Activated naive CD8-positive, alpha-beta T cell (primary cell): ENCODE results near the gene NCKAP5.

Experiments used
- H3K27ac Mint-ChIP-seq: one replicate; pipeline ENCODE4 v1.8.0; 2021; ENCODE audit warnings: mixed read lengths
- H3K27me3 Mint-ChIP-seq: one replicate; pipeline ENCODE4 v1.8.0; 2021; ENCODE audit warnings: mixed read lengths
- H3K36me3 Mint-ChIP-seq: one replicate; pipeline ENCODE4 v1.8.0; 2021; ENCODE audit warnings: mixed read lengths
- H3K4me1 Mint-ChIP-seq: one replicate; pipeline ENCODE4 v1.8.0; 2021; ENCODE audit warnings: low read depth, mixed read lengths
- H3K4me3 Mint-ChIP-seq: one replicate; pipeline ENCODE4 v1.8.0; 2021; ENCODE audit warnings: mild to moderate bottlenecking, mixed read lengths
- H3K9me3 Mint-ChIP-seq: one replicate; pipeline ENCODE4 v1.8.0; 2021; ENCODE audit warnings: low read depth, mixed read lengths

Gene NCKAP5

GRCh38 chr2:132884705-132885104 lies 683.6 kb downstream of the NCKAP5 start:
- no peak overlapping the region for H3K27ac Mint-ChIP-seq
- no peaks in the 10 kb centered on the region for H3K4me1 Mint-ChIP-seq
- H3K36me3 Mint-ChIP-seq, result no peaks in the 10 kb centered on the region
- H3K4me3 Mint-ChIP-seq, result no peak overlapping the region
- no peaks in the 10 kb centered on the region for H3K27me3 Mint-ChIP-seq
- H3K9me3 Mint-ChIP-seq, result no peaks in the 10 kb centered on the region

- Mint-ChIP-seq H3K27ac (no peak overlapping the region), H3K4me1 (no peaks in the 10 kb centered on the region), H3K4me3 (no peak overlapping the region), H3K36me3 (no peaks in the 10 kb centered on the region), H3K27me3 (no peaks in the 10 kb centered on the region), H3K9me3 (no peaks in the 10 kb centered on the region)
These were observed 684.0 kb downstream of the NCKAP5 start for GRCh38 chr2:132884292-132884691.

GRCh38 chr2:132883430-132883829 lies 684.8 kb downstream of the NCKAP5 start:
- Mint-ChIP-seq H3K36me3 (no peaks in the 10 kb centered on the region), H3K9me3 (no peaks in the 10 kb centered on the region), H3K4me3 (no peak overlapping the region), H3K27ac (no peak overlapping the region), H3K27me3 (no peaks in the 10 kb centered on the region), H3K4me1 (no peaks in the 10 kb centered on the region)

GRCh38 chr2:132881546-132881945 lies 686.7 kb downstream of the NCKAP5 start:
- Mint-ChIP-seq H3K4me3 (no peak overlapping the region), H3K27me3 (no peaks in the 10 kb centered on the region), H3K9me3 (no peaks in the 10 kb centered on the region), H3K27ac (no peak overlapping the region), H3K4me1 (no peaks in the 10 kb centered on the region), H3K36me3 (no peaks in the 10 kb centered on the region)

GRCh38 chr2:132877923-132878322 lies 690.3 kb downstream of the NCKAP5 start:
- Mint-ChIP-seq H3K9me3 (no peaks in the 10 kb centered on the region), H3K27ac (no peak overlapping the region), H3K4me1 (no peaks in the 10 kb centered on the region), H3K4me3 (no peak overlapping the region), H3K27me3 (no peaks in the 10 kb centered on the region), H3K36me3 (no peaks in the 10 kb centered on the region)

- Mint-ChIP-seq H3K27ac (no peak overlapping the region), H3K4me1 (no peaks in the 10 kb centered on the region), H3K27me3 (no peaks in the 10 kb centered on the region), H3K9me3 (peaks cover 3% of the 10 kb centered on the region), H3K4me3 (no peak overlapping the region), H3K36me3 (no peaks in the 10 kb centered on the region)
These were observed 691.4 kb downstream of the NCKAP5 start for GRCh38 chr2:132876745-132877391.

GRCh38 chr2:132875193-132875592 lies 693.1 kb downstream of the NCKAP5 start:
- Mint-ChIP-seq H3K36me3 (no peaks in the 10 kb centered on the region), H3K4me3 (no peak overlapping the region), H3K4me1 (no peaks in the 10 kb centered on the region), H3K27me3 (no peaks in the 10 kb centered on the region), H3K9me3 (peaks cover 3% of the 10 kb centered on the region), H3K27ac (no peak overlapping the region)

GRCh38 chr2:132873738-132874137 lies 694.5 kb downstream of the NCKAP5 start:
- H3K27me3 Mint-ChIP-seq, result no peaks in the 10 kb centered on the region
- no peak overlapping the region for H3K4me3 Mint-ChIP-seq
- peaks cover 3% of the 10 kb centered on the region for H3K9me3 Mint-ChIP-seq
- no peak overlapping the region for H3K27ac Mint-ChIP-seq
- H3K4me1 Mint-ChIP-seq, result no peaks in the 10 kb centered on the region
- H3K36me3 Mint-ChIP-seq, result no peaks in the 10 kb centered on the region

GRCh38 chr2:132871831-132872230 lies 696.4 kb downstream of the NCKAP5 start:
- Mint-ChIP-seq H3K9me3 (peaks cover 3% of the 10 kb centered on the region), H3K27me3 (no peaks in the 10 kb centered on the region), H3K4me3 (no peak overlapping the region), H3K36me3 (no peaks in the 10 kb centered on the region), H3K27ac (no peak overlapping the region), H3K4me1 (no peaks in the 10 kb centered on the region)

GRCh38 chr2:132863961-132864360 lies 704.3 kb downstream of the NCKAP5 start:
- no peaks in the 10 kb centered on the region for H3K4me1 Mint-ChIP-seq
- H3K4me3 Mint-ChIP-seq, result no peak overlapping the region
- no peaks in the 10 kb centered on the region for H3K27me3 Mint-ChIP-seq
- no peaks in the 10 kb centered on the region for H3K36me3 Mint-ChIP-seq
- no peaks in the 10 kb centered on the region for H3K9me3 Mint-ChIP-seq
- no peak overlapping the region for H3K27ac Mint-ChIP-seq

GRCh38 chr2:132860220-132860619 lies 708.0 kb downstream of the NCKAP5 start:
- H3K4me1 Mint-ChIP-seq, result no peaks in the 10 kb centered on the region
- no peaks in the 10 kb centered on the region for H3K9me3 Mint-ChIP-seq
- no peaks in the 10 kb centered on the region for H3K36me3 Mint-ChIP-seq
- no peak overlapping the region for H3K4me3 Mint-ChIP-seq
- no peaks in the 10 kb centered on the region for H3K27me3 Mint-ChIP-seq
- no peak overlapping the region for H3K27ac Mint-ChIP-seq

GRCh38 chr2:132859590-132859989 lies 708.7 kb downstream of the NCKAP5 start:
- Mint-ChIP-seq H3K36me3 (no peaks in the 10 kb centered on the region), H3K27ac (no peak overlapping the region), H3K9me3 (no peaks in the 10 kb centered on the region), H3K27me3 (no peaks in the 10 kb centered on the region), H3K4me3 (no peak overlapping the region), H3K4me1 (no peaks in the 10 kb centered on the region)

GRCh38 chr2:132857319-132857718 lies 710.9 kb downstream of the NCKAP5 start:
- H3K9me3 Mint-ChIP-seq, result no peaks in the 10 kb centered on the region
- H3K27ac Mint-ChIP-seq, result no peak overlapping the region
- no peaks in the 10 kb centered on the region for H3K36me3 Mint-ChIP-seq
- no peaks in the 10 kb centered on the region for H3K27me3 Mint-ChIP-seq
- no peaks in the 10 kb centered on the region for H3K4me1 Mint-ChIP-seq
- no peak overlapping the region for H3K4me3 Mint-ChIP-seq

- H3K4me3 Mint-ChIP-seq, result no peak overlapping the region
- no peaks in the 10 kb centered on the region for H3K27me3 Mint-ChIP-seq
- no peak overlapping the region for H3K27ac Mint-ChIP-seq
- H3K4me1 Mint-ChIP-seq, result no peaks in the 10 kb centered on the region
- no peaks in the 10 kb centered on the region for H3K9me3 Mint-ChIP-seq
- H3K36me3 Mint-ChIP-seq, result no peaks in the 10 kb centered on the region
These were observed 717.6 kb downstream of the NCKAP5 start for GRCh38 chr2:132850688-132851087.

GRCh38 chr2:132849118-132849517 lies 719.1 kb downstream of the NCKAP5 start:
- Mint-ChIP-seq H3K4me3 (no peak overlapping the region), H3K27me3 (no peaks in the 10 kb centered on the region), H3K9me3 (no peaks in the 10 kb centered on the region), H3K36me3 (no peaks in the 10 kb centered on the region), H3K4me1 (no peaks in the 10 kb centered on the region), H3K27ac (no peak overlapping the region)

- H3K36me3 Mint-ChIP-seq, result no peaks in the 10 kb centered on the region
- no peak overlapping the region for H3K27ac Mint-ChIP-seq
- H3K9me3 Mint-ChIP-seq, result no peaks in the 10 kb centered on the region
- no peaks in the 10 kb centered on the region for H3K4me1 Mint-ChIP-seq
- H3K4me3 Mint-ChIP-seq, result no peak overlapping the region
- no peaks in the 10 kb centered on the region for H3K27me3 Mint-ChIP-seq
These were observed 722.9 kb downstream of the NCKAP5 start for GRCh38 chr2:132845339-132845738.
